KMS-11 (cell line): Measurements from ENCODE around the gene VSIR.

Experiments
- H2AFZ ChIP-seq: fragments of 200-600 bp; sonication (generic); 2 replicates; pipeline ENCODE4 v1.6.1; 2016; ENCODE audit warnings: antibody characterized with exemption, mixed run types, low read depth
- H3K27ac ChIP-seq: fragments of 200-600 bp; sonication (generic); 2 replicates; pipeline ENCODE4 v1.6.1; 2016; ENCODE audit warnings: mild to moderate bottlenecking, mixed run types
- H3K27me3 ChIP-seq: fragments of 200-600 bp; sonication (generic); 2 replicates; pipeline ENCODE4 v1.6.1; 2017; ENCODE audit warnings: mild to moderate bottlenecking, low read depth, mixed run types, moderate library complexity; ENCODE audit not compliant: insufficient read depth
- H3K36me3 ChIP-seq: fragments of 200-600 bp; sonication (generic); 2 replicates; pipeline ENCODE4 v1.6.1; 2017; ENCODE audit warnings: mild to moderate bottlenecking, mixed run types; ENCODE audit not compliant: insufficient read depth
- H3K4me1 ChIP-seq: fragments of 200-600 bp; sonication (generic); 2 replicates; pipeline ENCODE4 v1.6.1; 2016; ENCODE audit warnings: mild to moderate bottlenecking, low read depth, mixed run types; ENCODE audit not compliant: poor library complexity, severe bottlenecking
- H3K4me2 ChIP-seq: fragments of 200-600 bp; sonication (generic); 2 replicates; pipeline ENCODE4 v1.7.0; 2016; ENCODE audit warnings: mild to moderate bottlenecking, mixed run types
- H3K4me3 ChIP-seq: fragments of 200-600 bp; sonication (generic); IDR thresholded peaks from 2 replicates; pipeline ENCODE4 v1.6.1; 2017; ENCODE audit warnings: low read depth, low read length, mixed read lengths; ENCODE audit not compliant: insufficient read depth
- H3K79me2 ChIP-seq: fragments of 200-600 bp; sonication (generic); 2 replicates; pipeline ENCODE4 v1.6.1; 2016; ENCODE audit warnings: low read depth, mixed run types; ENCODE audit not compliant: insufficient read depth
- H3K9ac ChIP-seq: fragments of 200-600 bp; sonication (generic); 2 replicates; pipeline ENCODE4 v1.6.1; 2016; ENCODE audit warnings: mild to moderate bottlenecking, mixed run types
- H4K20me1 ChIP-seq: fragments of 200-600 bp; sonication (generic); 2 replicates; pipeline ENCODE4 v1.6.1; 2016; ENCODE audit warnings: mild to moderate bottlenecking, mixed run types; ENCODE audit not compliant: insufficient read depth
- TF ChIP-seq, protein P1 (sequence below): fragments of 200-600 bp; sonication (generic); conservative IDR thresholded peaks from 2 replicates; pipeline ENCODE4 v1.6.1; 2017; ENCODE audit warnings: low read depth, mild to moderate bottlenecking, antibody characterized with exemption, low read length, moderate library complexity, mixed read lengths

The VSIR gene

DNA sequence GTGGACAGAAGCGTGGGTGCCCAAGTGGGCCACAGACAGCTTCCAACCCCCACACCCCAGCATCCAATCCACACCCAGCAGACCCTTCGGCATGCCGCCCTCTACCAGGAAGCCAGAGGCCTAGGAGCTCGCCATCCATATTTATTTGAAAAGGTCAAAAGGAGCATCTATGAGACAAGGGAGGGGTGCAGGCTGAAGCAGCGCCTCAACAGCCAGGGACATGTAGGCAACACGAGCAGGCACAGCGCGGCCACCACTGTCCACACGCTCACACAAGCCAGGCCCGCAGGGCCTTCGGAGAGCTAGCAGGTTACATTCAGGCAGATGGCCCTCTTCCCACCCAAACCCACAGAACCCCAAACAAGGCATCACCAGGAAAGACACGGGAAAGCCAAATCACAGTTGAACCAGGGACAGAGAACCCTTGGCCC lies 43.1 kb upstream of the VSIR start:
- Histone ChIP-seq H3K36me3 (no peaks in the 10 kb centered on the region), H4K20me1 (no peaks in the 10 kb centered on the region), H2AFZ (no peak overlapping the region), H3K79me2 (no peaks in the 10 kb centered on the region), H3K4me2 (no peak overlapping the region), H3K9ac (no peak overlapping the region), H3K4me3 (no peak overlapping the region), H3K4me1 (no peaks in the 10 kb centered on the region), H3K27ac (no peak overlapping the region), H3K27me3 (no peaks in the 10 kb centered on the region)
- TF ChIP-seq, protein P1, sequence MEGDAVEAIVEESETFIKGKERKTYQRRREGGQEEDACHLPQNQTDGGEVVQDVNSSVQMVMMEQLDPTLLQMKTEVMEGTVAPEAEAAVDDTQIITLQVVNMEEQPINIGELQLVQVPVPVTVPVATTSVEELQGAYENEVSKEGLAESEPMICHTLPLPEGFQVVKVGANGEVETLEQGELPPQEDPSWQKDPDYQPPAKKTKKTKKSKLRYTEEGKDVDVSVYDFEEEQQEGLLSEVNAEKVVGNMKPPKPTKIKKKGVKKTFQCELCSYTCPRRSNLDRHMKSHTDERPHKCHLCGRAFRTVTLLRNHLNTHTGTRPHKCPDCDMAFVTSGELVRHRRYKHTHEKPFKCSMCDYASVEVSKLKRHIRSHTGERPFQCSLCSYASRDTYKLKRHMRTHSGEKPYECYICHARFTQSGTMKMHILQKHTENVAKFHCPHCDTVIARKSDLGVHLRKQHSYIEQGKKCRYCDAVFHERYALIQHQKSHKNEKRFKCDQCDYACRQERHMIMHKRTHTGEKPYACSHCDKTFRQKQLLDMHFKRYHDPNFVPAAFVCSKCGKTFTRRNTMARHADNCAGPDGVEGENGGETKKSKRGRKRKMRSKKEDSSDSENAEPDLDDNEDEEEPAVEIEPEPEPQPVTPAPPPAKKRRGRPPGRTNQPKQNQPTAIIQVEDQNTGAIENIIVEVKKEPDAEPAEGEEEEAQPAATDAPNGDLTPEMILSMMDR: no peak

DNA sequence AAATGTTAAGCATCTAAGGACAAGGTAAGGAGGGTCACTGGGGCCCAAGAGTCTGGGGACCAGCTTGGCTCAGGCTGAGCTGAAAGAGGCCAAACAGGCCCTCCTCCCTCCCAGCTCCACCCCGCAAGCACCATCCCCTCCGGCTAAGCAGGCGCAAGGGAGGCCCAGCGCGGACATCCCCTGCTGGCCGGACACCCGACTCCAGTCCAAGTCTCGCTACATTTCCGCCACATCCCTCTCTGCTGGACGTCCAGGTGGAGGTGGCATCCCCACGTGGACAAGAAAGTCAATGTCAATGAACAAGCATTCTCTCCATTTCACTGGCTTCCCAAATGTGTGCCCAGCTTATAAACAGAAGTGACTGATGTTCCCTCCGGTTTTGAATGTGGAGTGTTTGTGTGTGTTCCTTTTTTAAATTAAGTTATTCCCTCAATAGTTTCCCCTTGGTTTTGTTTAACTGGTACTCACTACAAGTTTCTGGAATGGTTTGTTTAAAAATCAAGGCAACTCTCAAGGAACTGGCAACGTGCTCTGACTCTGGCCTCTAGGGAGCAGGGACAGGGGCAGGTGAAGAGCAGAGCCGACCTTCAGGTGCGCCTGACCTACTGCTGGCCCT lies 42.3 kb upstream of the VSIR start:
- Histone ChIP-seq H3K27me3 (no peaks in the 10 kb centered on the region), H3K27ac (no peak overlapping the region), H3K9ac (no peak overlapping the region), H2AFZ (no peak overlapping the region), H4K20me1 (no peaks in the 10 kb centered on the region), H3K4me2 (no peak overlapping the region), H3K4me3 (no peak overlapping the region), H3K36me3 (no peaks in the 10 kb centered on the region), H3K79me2 (no peaks in the 10 kb centered on the region), H3K4me1 (no peaks in the 10 kb centered on the region)
- TF ChIP-seq, protein P1: no peak

DNA sequence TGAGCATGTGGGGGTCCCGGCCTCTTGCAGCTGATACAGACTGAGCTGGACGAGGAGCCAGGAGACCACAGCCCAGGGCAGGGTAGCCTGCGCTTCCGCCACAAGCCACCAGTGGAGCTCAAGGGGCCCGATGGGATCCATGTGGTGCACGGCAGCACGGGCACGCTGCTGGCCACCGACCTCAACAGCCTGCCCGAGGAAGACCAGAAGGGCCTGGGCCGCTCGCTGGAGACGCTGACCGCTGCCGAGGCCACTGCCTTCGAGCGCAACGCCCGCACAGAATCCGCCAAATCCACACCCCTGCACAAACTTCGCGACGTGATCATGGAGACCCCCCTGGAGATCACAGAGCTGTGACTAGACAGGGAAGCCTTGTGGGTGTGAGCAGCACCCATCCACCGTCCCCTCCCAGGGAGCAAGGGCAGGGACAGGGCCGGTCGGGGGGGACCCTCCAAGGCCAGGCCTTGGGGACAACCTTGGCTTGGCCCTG lies 41.6 kb upstream of the VSIR start:
- Histone ChIP-seq H3K36me3 (no peaks in the 10 kb centered on the region), H3K27ac (no peak overlapping the region), H4K20me1 (no peaks in the 10 kb centered on the region), H3K4me1 (no peaks in the 10 kb centered on the region), H3K27me3 (no peaks in the 10 kb centered on the region), H3K79me2 (no peaks in the 10 kb centered on the region), H2AFZ (no peak overlapping the region), H3K4me2 (no peak overlapping the region), H3K4me3 (no peak overlapping the region), H3K9ac (no peak overlapping the region)
- TF ChIP-seq, protein P1: no peak

DNA sequence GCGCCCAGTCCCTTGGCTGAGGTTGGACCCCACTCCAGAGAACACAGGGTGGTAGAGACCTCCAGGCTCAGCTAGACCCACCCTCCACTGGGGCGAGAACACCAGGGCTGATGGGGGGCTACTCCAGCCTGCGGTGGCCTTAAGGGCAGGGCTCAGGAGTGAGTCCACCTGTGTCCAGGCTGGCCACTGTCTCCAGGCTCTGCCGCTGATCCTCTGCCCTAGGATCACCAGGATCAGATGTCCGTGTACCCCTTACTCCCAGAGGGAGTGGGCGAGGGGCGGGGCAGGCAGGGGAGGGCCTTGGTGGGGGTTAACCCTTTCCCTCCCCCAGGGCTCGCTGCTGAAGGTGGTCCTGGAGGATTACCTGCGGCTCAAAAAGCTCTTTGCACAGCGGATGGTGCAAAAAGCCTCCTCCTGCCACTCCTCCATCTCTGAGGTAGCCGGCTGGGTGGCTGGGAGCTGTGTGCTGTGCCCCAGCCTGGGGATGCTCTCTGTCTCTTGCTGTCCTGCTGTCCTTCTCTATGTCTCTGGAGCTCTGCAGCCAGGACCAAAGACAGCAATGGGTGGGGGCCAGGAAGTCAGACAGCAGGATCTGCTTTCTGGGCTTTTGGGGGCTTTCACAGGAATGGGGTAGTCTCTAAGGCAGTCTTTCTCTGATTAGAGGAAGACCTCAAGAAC lies 39.7 kb upstream of the VSIR start:
- Histone ChIP-seq H3K9ac (no peak overlapping the region), H3K36me3 (no peaks in the 10 kb centered on the region), H3K4me2 (no peak overlapping the region), H3K79me2 (no peaks in the 10 kb centered on the region), H4K20me1 (no peaks in the 10 kb centered on the region), H3K27me3 (no peaks in the 10 kb centered on the region), H3K4me3 (no peak overlapping the region), H3K4me1 (no peaks in the 10 kb centered on the region), H2AFZ (no peak overlapping the region), H3K27ac (no peak overlapping the region)
- TF ChIP-seq, protein P1: no peak
